Renal cortical epithelial cell (primary cell): ENCODE results near the gene ANKRD9. TPM values are rescaled to one million over a fixed set of nuclear protein-coding genes. Genes with fewer than 3 reads are reported as not detected.

Experiments used
- DNase-seq: peaks from one replicate; pipeline ENCODE4 v3.0.0-alpha.2; 2011; ENCODE audit warnings: low read depth
- total RNA-seq: library from RNA; depleted of rRNA; stranded (reverse); fragments of >200 nt; gene quantifications from 2 replicates; pipeline ENCODE4 v1.2.3, GENCODE V29; 2014

Gene ANKRD9
- total RNA-seq, 1 donor from 2014 or later, result 54.4 TPM

DNA sequence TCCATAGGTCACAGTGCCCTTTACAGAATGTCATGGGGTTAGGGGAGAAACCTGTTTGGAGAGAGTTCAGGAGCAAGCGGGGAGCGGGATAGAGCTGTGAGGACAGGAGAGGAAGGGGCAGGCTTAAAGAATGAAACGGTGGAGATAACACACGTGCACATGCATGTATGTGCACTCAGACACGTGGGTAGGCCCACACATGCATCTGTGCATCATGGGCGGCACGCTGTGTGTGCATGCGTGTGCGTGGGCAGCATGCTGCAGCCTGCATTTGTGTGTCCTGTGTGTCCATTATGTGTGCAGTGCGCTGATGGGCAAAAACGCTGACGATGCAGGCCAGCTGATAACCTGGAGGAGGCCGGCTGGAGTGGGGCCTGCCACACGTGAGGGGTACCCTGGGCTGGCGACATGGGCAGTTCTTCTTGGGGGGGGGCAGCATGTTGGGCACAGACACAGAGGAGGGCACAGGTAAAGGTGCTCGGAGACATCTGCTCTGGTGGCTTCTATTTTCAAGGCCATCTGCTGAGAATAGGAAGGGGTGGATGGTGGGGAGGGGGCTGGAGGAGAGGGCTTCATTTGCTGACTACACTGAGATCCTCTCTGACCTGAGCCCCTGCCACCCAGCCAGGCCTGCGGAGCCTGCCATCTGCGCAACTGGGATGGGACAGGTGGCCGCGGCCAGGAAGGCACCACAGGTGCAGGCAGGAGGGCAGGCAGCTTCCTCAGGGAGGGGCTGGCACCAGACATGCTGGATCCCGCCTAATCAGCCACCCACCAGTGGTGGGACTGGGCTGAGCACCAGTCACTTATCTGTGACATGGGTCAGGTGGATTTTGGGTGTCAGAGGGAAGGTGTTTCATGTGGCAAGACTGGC is 4.6 kb upstream of the ANKRD9 start:
- no peak for DNase-seq

DNA sequence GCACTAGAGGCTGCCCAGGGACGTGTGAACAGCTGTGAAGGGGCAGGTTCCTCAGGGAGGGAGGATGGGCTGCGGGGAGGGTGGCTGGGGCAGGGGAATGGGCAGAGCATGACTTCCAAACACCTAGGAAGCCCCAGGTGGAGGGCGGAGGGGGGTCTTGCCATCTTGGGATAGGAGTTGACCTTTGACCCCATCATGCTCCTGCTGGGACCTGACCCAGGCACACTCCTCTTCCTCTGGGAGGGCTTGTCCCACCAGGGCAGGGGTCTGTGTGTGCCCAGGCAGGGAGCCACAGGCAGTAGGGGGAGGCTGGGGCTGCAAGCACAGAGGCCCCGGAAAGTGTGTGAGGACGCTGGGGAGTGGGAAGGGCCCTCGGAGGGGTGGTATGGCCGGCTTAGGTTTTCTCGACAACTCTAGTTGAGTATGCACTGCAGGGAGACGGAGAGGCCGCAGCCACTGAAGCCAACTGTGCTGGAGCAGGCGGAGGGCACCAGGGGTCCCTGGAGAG is 3.3 kb upstream of the ANKRD9 start:
- DNase-seq, result no peak

DNA sequence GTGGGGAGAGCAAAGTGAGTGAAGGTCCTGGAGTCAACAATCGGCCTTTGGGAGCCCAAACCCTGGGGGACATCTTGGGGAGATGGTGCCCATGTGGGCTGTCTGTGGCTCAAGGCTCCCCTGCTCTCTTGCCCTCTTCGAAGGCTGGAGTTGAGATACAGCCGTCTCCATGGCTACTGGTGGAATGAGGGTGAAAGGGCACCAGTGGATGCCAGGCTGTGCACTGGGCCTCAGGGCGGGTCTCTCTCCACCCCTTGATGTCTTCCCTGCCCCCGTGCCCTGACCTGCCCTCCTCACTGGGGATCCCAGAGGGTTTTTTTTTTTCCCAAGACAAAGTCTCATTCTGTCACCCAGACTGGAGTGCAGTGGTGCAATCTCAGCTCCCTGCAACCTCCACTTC is 2.0 kb upstream of the ANKRD9 start:
- DNase-seq, result no peak

DNA sequence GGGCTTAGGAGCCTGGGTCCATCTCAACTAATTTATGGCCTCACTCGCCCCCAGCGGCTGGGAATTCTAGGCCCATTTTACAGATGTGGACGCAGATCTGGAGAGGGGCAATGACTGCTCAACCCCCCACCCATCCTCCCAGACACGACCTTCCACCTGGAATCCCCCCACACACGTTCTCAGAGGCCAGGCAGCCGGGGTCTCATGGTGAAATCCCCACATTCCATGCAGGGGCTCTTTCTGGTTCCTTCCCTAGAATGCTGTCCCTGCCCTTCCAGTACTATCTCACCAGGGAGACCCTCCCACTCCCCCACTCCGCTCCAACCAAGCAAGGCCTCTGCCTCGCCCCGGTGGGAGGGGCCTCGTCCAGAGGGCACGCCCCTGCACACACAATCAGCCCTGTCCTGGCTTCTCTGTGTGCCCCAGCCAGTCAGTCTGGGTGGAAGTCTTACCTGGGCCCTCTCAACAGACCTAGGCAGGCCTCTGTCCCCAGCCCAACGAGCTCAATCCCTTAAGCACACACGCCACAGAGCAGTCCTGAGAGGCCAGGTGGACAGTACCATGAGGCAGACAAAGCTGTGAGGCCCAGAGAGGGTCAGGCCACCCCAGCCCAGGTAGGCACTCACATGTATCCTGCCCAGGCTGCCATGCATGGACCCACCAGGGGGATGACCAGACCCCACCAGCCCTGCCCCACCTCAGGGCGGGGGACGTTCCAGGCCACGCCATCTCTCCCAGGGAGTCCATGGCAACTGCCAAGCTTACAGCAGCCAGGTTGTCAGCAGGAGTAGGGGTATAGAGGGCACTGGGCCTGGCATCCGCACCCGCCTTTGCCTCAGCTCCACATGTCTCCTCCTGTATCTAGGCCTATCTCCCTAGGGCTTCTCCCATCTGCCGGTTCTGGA is 1.3 kb upstream of the ANKRD9 start:
- no peak for DNase-seq

DNA sequence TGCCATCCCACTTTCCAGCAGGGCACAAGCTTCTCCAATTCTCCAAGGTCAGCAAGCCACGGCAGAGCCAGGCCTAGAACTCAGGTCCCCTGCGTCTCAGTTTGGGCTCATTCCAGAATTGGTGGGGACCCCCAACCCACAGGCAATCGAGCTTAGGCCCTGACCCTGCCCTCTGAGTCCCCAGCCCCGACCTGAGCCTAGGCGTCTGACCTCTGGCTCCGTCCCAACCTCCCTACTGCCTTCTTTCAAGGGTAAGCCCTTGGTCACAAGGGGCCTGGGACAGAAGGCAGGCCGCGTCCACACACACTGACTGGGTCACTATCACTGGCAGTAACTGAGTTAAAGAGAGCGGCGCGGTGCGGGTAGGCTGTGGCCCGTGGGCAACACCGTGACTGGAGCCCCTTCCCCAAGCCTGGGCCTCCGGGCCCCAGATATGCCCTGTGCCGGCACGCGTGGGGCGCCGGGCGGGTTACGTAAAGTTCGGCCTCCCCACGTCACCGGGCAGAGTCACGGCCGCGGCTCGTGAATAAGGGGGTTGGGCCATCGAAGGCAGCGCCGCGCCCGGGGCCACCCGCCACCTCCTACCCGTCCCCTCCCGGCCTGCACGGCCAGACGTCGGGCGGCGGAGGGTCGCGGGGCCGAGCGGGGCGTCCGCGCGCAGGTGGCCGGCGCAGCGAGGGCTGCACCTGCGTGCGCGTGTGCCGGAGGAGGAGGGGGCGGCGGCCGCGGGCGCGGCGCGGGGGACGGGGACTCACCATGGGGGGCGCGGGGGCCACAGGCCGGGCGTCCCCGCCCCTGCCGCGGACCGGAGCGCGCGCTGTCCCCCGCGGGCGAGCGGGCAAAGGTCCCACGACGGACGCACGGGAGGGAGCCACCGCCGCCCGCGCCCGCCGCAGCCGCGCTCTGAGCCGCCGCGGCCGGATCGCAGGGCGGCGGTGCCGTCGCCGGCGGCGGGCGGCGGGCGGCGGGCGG is 516 bp downstream of the ANKRD9 start:
- DNase-seq, result no peak

DNA sequence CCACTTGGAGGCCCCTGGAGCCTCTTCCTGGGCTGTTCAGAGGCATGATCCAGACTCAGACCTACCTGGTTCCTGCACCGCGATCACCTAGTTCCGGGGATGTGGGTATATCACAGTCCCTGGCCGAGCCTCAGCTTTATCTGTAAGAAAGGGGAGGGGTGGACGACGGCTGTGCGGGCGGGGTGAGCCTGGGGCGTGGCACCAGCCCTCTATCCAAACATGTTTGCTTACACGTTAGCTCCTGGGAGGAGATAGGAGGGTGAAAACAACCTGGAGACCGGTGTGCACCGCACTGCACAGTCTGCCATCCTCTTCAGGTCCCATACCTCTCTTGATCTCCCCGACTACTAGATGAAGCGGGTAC is 1.2 kb downstream of the ANKRD9 start:
- DNase-seq, result no peak

DNA sequence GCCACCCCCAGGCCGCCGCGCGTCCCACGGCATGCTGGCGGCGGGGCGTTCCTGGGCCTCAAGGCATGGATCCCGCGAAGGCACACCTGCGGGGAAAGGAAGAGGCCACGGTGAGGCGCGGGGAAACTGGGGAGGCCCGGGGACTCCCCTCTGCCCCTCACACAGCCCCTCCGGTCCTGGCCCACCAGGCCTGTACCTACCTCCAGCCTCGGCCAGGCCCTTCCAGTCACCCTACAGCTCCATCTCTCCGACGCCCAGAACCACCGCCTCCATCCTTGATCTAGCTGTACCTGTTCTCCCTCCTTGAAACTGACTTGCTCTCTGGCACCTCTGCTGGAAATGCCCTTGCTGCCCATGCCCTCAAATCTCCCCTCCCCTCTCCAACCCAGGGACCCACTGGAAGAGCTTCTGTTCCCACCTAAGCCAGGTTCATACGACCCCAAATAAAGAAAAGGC is 1.7 kb downstream of the ANKRD9 start:
- no peak for DNase-seq

DNA sequence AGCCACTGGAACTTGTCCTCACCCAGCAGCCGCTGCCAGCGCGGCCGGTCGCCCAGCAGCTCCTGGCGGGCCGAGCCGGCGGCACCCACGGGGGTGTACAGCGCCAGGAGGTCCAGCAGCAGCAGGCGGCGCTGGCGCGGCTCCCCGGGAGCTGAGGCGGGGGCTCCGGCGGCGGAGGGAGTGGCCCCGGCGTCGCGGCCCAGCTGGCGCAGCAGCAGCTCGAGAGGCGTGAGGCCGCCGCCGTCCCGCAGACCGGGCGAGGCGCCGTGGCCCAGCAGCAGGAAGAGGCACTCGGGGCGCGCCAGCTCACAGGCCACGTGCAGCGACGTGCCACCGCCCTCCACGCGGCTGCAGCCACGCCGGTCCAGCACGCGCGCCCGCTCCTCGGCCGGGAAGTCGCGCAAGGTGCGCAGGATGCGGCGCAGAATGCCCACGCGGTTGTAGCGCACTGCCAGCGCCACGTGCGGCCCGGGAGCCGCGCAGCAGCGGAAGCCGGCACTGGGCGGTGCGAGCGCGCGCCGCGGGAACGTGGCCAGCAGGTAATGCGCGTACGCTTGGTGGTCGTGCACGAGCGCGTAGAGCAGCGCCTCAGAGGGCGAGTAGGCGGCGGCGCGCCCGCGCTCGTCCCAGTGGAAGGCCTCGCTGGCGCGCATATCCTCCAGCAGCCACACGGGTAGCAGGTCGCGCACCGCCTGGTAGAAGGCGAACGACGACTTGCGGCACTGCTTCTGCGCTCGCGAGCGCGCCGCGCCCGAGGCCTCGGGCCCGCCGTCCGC is 2.3 kb downstream of the ANKRD9 start:
- no peak for DNase-seq

DNA sequence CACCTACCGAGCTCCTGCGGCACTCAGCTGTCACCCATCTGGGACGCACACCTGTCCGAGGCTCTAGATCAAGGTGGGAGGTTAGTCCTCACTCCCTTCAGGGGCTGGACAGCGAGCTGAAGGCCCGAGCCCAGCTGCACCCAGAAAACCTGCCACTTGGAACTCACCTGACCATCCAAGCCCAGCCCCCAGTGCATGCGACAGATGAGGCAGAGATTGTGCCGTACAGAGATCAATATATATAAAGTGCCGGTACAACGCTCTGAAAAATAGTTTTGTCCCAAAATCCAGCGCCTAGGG is 3.0 kb downstream of the ANKRD9 start:
- no peak for DNase-seq

DNA sequence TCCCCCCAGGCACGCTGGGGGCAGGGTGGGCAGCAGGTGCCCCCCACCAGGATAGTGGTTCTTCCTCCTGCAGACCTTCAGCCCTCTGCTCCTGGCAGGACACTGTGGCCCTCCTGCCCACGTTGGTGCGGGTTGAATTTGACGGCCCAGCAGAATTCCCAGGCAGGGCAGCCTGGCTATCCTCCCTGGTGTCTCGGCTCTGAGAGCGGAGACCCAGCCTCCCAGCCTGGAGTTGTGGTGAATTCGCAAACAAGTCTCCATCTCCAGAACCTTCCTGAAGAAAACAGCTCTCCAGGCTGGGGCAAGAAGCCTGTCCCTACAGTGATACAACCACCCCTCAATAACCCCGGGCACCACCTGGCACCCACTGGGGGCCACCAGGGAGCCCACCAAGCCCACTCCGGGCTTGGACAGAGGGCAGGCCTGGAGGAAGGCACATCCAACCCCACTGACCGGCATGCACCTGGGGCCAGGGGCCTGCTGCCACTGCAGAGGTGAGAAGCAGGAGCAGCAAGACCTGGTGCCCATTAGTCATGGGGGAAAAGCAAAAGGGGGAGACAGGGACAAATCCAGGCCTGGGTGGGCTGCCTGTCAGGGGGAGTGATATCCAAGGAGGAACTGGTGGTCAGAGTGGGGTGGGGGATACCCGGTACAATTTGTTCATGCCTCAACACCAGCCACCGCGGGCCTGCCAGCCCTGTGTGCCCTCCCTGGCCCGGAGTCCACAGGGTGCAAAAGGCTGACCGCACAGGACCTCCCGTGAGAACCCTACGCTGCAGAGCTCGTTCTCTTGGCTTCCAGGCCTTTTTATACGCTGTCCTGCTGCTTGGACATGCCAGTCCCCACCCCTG is 3.6 kb downstream of the ANKRD9 start:
- DNase-seq, result no peak

DNA sequence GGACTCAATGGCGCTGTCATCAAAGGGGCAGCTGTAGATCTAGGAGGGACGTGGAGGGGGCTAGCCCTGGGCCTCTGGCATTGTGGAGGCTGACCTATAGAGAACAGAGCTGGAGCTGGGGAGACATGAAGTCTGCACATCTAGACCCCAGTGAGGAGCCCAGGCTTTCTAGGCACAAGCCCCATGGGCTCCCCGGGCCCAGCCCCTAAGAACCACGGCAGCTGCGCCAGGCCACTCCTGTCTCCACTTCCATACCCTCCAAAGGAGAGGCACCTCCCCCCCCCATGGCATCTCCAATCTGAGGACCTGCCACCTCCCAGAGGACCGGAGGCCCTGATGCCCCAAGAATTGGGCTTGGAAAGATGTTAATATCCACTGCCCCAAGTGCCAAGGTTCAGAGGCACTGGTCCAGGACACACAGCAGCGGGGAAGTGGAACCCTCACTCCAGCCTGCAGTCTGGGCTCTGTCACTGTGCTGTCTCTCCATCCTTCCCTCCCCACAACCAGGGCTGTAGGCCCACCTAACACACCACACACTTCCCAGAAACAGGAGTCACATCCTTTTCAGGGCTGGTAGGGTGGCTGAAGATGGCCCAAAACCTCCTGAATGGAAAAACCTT is 4.5 kb downstream of the ANKRD9 start:
- no peak for DNase-seq

DNA sequence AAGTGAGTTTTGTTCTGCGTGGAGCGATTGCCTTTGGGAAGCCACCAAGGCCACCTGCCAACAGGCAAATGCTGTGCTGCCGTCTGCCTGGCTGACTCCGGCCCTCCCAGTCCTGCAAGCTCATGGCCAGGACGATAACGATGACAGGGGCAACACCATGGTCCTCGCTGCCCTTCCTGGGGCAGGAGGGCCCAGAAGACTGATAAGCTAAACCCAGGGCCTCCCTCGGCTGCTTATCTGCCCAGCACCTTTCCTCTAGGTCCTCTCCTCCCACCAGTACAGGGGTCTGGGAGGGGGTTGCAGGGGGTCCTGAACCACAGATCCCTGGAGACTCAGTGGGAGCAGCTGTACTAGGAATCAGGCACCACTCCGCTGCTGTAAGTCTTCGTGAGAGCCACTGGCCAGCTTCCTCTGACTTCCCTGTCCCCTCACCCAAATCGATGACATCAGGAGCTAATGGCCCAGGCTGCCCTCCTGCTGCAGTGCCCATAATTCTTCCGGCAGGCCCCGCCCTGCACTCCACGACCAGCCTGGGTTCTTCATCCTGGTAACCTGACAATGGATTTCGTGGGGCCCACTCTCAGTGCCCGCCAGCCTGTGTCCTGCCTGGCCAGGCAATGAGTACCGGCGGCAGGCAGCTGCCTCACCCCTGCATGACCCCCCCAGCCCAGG is 5.1 kb downstream of the ANKRD9 start:
- DNase-seq, result no peak

DNA sequence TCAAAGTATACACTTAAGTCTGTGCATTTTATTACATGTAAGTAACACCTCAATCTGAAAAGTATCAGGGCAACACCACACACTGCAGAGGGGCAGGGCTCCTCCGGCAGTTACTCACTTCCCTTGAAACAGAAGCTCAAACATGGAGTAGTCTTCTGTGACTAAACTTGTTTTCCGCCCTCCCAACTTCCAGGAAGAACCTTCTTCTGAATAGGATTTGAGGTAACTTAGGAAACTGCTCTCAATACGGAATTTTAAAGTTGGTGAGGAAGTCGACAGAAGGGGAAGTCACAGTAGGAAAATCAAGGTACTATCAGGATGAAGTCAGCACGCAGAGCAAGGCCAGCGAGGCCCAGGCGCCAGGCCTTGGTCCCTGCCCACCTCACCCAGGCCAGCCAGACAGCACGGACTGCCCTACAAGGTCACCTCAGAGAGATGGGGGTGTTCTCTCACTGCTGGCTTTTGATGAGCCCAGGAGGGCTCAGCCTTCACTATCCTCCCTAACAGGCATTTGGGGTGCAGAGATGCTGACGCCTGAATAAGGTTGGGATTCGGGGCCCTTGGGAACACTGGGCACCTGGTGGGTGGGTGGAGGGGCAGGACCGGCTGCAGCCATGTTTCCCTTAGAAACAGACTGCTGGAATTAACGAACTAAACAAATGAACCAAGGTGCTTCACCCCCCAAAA is 5.8 kb downstream of the ANKRD9 start:
- DNase-seq, result no peak

DNA sequence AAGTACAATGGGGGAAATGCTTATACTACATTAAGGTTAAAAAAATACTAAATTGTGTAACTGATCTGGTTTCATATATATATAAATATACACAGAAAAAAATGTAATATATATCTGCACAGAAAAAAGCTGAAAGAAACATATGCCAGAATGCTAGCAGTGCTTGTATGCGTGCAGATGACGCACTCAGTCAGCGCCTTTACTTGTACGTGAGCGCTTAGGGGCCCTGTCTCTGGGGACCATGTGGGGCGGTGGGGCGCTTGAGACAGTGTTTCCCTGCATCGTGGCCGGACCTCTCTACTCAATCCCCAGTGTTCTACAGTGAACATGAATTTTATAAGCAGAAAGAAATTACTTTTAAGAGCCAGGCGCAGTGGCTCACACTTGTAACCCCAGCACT is 7.0 kb downstream of the ANKRD9 start:
- no peak for DNase-seq

DNA sequence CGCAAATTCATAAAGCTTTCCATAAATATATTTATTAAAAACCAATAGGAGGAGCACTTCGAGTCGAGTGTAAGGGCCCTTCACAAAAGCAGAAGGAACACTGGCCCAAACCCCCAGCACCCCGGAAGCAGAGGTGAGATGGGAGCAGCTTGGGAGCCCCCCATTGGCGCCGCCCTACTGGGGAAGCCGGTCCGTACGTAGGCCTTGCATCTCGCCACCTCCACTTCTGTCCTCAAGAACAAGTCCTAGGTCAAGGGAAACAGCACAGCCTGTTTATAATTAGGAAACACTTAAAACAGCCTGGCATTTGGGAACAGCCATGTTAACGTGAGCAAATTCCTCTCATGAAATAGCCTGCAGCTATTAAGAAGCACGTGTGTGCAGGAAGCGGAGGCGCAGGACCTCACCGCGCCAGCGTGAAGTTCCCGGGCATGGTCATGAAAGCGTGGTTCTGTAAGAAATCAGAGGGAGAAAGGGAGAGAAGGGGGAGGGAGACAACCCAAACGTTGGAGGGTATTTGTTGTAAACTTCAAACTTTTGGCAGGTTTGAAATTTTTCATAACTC is 7.7 kb downstream of the ANKRD9 start:
- DNase-seq, result peak; percentile 29

DNA sequence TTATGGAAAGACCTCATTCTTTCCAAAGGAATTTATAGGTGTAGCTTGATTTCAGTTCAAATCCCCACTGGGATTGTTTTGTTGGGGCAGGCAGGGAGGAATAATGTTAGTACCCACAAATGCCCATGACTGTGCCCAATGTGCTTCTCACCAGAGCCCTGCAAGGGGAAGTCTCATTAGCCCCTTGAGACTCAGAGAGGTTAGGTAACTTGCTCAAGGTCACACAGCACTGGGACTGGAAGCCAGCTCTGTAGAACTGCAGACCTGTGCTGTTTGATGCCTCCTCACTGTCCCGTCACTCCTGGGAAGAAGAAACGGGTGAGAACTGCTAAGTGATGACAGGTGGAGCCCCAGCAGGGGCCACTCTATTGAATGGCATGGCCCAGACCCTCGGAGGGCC is 8.9 kb downstream of the ANKRD9 start:
- no peak for DNase-seq

DNA sequence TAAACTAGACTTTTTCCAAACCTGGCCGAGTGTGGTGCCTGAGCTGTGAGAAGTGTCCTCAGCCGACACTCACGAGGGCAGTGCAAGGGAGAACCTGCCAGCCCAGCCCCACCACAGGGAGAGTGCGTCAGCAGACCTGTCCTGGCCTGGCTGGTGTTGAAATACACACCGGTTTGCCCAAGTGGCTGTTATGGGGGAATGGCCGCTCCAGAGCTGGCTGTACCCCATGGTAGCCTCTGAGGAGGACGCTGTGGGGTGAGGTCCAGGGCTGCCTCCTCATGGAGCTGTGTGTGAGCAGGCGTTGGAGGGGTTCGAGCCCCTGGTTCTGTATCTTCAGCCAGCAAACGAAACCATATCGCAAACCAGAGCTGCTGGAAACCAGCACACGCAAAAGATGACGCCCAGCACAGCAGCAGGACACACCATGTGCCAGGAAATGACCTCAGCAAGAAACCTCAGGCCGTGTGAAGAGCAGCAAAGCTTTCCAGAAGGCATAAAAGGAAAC is 9.4 kb downstream of the ANKRD9 start:
- DNase-seq, result no peak
